RCC 7860 (cell line): ENCODE measurements around the gene RNF34.

ENCODE experiments used
- DNase-seq: peaks from one replicate; pipeline ENCODE4 v3.0.0-alpha.2; 2015; ENCODE audit warnings: low spot score
- FAIRE-seq: peaks from 2 replicates; lab custom pipeline; 2012; peaks lifted over from hg19 to GRCh38; lab: Jason Lieb, UNC

The RNF34 gene

DNA sequence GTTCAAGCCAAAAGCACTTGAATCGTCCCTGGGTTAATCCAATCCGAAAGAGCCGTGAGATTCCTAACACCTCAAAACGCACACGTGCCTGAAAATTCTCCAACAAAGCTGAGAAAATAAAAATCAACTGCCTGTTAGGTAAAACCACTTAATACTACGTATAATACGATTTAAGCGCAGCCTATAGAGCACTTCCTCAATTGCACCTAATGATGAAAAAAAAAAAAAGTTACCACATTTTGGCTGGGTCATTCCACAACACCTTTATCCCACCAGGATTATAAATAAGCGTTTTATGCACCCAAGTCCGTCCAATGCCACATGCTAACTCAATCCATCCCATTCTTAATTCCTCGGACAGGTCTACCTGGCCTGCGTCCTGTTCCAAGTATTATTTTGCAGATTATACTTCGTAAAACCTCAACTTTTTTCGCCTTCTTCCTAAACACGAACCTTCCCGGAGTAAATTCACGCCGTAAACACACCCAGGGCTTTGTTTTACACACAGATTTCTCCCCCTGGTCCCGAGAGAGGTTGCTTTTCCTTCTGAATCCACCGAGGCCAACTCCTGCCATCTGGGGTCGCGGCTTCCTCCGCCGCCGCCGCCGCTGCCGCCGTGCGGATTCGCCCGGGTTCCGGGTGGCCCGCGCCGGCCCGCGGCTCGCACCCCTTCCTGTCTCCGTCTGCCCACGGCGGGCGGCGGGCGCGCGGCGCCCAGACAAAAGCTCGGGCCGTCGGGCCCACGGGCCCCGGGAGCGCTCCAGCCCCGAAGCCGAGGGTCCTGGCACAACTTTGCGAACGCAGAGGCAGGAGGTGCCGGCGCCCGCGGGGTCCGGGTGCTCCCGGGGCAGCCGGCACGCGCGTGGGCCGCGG is 66.2 kb downstream of the RNF34 start:
- FAIRE-seq = no peak
- DNase-seq = no peak

DNA sequence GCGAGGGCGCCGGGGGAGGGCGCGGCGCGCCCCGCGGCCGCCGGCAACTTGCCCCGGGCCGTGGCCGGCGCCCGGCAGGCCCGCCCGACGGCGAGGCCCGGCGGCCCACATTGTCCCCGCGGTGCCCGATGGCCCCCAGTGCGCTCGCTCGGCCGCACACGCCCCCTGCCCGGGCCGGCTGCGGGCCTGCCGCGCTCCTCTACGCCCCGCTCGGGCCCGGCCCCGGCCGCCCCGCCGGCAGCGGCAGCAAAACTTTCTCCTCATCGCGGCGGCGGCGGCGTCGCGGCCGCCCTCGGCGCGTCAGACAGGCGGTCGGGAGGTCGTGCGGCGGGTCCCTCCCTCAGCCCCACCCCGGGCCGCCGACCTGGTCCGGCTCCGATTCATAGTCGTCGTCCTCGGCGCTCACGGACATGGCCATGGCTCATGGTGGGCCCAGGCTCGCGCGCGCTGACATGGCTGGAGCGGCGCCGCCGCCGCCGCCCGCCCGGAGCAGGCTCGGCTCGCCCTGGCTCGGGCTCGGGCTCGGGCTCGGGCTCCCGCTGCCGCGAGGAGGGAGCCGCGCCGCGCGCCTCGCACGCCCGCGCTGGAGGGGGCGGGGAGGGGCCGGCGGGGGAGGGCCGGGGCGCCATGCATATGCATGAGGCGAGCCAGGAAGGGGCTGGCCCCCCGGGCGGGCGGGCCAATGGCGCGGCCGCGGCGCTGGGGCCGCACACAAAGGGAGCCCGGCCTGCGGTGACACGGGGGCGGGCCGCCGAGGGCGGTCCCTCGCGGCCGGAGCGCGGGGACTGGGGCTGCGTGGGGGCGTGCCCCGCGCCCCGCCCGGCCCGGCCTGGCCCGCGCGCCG is 67.1 kb downstream of the RNF34 start:
- DNase-seq (peak; percentile 73), FAIRE-seq (no peak)

DNA sequence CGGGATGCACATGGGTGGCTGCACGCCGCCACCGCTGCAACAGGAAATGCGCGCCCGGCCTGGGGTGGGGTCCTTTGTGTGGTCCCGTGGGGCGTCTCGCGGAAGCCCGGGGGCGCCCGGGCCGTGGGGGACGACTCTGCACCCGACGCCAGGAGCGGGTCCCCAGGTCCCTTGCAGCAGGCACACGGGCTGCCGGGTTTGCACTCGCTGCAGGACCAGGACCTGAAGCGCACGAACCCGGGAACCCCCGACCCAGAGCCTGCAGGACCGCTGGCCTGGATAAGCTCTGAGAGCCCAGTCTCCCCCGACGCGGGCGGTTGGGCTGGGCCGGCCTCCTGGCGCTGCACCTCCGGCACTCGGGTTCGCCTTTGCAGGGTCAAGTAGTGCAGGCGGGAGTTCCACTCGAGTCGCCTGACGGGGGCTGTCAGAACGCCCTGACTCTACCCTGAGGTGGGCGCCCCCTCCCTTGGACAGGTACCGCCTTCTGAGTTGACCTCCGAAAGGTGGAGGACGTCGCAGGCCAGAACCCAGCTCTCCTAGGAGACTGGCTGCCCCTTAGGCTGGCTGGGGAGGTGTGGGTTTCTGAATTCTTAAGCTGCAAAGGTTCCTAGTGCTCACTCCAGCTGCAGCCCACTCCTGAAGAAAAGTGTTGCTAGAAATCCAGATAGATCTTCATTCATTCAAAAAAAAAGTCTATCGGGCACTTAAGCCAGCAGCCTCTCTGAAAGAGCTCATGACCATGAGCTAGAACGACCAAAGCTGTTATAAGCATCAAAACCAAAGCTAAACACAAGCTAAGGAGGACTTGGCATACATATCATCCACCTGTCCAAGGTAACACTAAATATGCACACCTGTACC is 68.0 kb downstream of the RNF34 start:
- FAIRE-seq = no peak
- no peak for DNase-seq

DNA sequence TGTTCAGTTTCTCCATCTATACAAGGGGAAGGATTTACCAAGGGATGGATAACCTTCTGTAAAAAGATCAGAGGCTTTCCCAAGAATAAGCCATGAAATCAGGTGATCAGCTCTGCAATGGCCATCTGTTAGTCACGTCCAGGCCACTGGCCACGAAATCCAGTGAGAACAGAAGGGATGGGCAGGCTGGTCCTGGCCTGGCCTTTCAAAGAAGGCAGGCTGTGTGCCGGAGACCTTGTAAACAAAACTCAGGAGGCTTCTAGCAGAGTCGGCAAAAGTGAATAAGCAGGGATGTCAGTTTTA is 68.5 kb downstream of the RNF34 start:
- FAIRE-seq = no peak
- DNase-seq = no peak

DNA sequence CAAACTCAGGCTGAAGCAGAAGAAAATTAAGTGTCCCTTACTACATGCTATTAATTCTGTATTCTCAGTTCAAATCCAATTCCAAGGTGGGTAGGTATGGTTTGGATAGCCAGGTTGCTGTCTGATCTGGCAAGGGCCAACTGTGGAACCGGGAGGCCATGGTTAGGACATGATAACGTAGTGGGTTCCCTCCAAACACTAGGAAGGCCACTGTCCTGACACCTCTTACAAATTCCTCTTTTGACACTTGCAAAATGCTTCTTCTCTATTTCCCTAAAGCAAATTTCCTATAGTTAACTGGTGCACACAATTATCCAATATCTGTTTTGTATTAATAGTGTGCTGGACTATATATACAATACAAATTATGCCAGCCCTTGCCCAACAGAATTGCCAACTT is 70.8 kb downstream of the RNF34 start:
- no peak for FAIRE-seq
- DNase-seq = no peak

DNA sequence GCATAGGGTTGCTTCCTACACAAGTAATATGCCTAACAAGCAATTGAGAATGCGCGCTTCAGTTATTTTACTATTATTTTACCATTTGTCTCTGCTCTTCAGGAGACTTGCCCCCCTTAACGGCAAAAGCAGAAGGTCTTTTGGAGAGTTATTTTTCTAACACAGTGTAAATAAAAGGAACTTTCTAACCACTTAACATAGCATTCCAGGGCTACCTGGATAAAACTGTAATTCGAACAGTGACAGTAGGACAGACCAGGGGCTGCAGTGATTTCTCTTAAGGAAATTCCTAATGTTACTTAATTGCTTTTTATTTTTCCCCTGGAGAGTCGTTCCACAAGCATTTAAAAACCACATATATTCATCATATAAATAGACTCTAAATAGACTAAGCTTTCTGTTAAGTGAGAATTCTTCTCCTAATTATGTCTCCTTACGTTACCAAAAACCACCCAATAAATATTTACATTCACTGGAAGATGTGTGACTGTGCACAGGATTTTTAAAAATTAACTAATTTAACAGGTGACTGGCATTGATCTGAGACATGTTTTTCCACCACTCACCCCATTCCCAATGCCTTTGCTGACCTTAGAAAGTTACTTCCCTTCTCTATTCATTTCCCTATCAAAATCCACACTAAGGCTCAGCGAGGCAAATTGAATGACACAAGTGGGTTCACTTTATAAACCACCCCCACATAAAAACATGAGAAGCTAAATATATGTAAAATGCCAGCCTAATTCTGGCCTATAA is 72.4 kb downstream of the RNF34 start:
- FAIRE-seq = no peak
- DNase-seq = no peak
